ENCODE data around the gene SMCO4.

SMCO4 gene

DNA sequence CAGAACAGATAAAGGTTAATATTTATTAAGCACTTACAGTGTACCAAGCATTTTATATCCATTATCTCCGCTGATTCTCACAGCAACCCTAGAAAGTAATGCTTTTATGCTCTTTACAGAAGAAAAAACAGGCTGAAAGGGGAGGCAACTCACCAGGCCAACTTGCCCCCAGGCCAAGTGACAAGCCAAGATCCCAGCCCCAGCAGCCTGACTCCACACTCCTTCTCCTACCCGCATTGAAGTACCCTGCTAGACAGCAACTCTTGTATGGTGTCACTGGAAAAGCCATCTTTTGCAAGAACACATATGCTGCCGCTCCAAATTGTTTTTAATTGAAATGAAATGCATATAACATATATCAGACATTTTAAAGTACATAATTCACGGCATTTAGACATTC is 25.6 kb downstream of the SMCO4 start:
- H3K27me3 ChIP-seq (ENCODE audit: control insufficient read depth in 1 of 2, insufficient read depth in 2 of 2, low read length in 2 of 2), result no peaks in the 10 kb centered on the region
- no peak overlapping the region for H3K27ac ChIP-seq (ENCODE audit: low read length)
- H3K4me1 ChIP-seq (ENCODE audit: control insufficient read depth, insufficient read depth, low read length), result no peaks in the 10 kb centered on the region
- H3K9me3 ChIP-seq (ENCODE audit: control insufficient read depth in 2 of 2, low read length in 2 of 2), result no peaks in the 10 kb centered on the region
- no peaks in the 10 kb centered on the region for H3K36me3 ChIP-seq (ENCODE audit: control insufficient read depth in 2 of 2, insufficient read depth in 2 of 2, low read length in 2 of 2)
- H3K4me3 ChIP-seq (ENCODE audit: low read length in 2 of 2), result no peak overlapping the region
- H3K9ac ChIP-seq (ENCODE audit: low read length in 2 of 2), result no peak overlapping the region

DNA sequence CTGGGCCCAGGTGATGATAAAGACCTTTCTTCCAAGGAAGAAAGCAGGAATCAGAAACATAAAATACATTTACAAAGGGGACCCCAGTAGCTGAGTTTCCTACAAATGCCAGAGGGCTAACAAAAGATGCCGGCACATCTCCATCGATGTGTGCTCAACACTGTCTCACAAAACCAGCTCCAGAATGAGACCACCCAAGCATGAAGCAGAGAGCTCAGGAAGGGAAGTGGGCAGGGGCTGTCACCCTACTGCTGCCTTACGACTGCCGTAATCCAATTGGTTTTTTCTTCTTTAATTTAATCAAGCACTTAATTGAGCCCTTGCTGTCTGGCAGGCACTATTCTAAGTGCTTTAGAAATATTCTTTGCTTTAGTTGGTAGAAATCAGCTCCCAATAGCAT is 26.1 kb downstream of the SMCO4 start:
- no peaks in the 10 kb centered on the region for H3K36me3 ChIP-seq (ENCODE audit: control insufficient read depth in 2 of 2, insufficient read depth in 2 of 2, low read length in 2 of 2)
- no peak overlapping the region for H3K9ac ChIP-seq (ENCODE audit: low read length in 2 of 2)
- no peaks in the 10 kb centered on the region for H3K27me3 ChIP-seq (ENCODE audit: control insufficient read depth in 1 of 2, insufficient read depth in 2 of 2, low read length in 2 of 2)
- H3K4me1 ChIP-seq (ENCODE audit: control insufficient read depth, insufficient read depth, low read length), result no peaks in the 10 kb centered on the region
- H3K9me3 ChIP-seq (ENCODE audit: control insufficient read depth in 2 of 2, low read length in 2 of 2), result no peaks in the 10 kb centered on the region
- no peak overlapping the region for H3K4me3 ChIP-seq (ENCODE audit: low read length in 2 of 2)
- no peak overlapping the region for H3K27ac ChIP-seq (ENCODE audit: low read length)

DNA sequence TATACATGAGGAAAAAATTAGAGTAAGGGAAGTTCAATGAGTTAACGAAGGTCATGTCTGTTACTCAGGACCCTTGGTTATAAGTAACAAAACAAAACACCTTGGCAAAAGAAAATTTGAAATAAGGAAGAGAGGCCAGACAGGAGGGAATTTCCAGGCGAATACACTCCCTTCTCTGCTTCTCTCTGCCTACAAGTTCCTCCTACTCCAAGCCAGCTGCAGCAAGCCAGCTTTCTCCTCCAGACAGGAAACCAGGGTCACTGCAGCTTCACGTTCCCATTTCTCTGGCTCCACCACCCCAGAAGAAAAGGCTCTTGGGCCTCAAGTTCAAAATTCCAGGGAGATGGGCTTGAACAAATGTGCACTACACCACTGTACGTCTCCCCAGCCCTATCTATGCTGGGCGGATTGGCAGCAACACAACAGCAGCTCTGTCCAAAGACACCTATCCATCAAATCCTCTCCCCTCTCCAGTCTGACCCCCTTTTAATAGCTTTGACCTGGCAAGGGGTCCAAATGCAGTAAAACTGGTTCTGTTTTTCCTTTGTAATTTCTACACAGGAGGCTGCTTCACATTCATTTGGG is 27.7 kb downstream of the SMCO4 start:
- no peak overlapping the region for H3K27ac ChIP-seq (ENCODE audit: low read length)
- no peaks in the 10 kb centered on the region for H3K27me3 ChIP-seq (ENCODE audit: control insufficient read depth in 1 of 2, insufficient read depth in 2 of 2, low read length in 2 of 2)
- no peaks in the 10 kb centered on the region for H3K4me1 ChIP-seq (ENCODE audit: control insufficient read depth, insufficient read depth, low read length)
- no peaks in the 10 kb centered on the region for H3K36me3 ChIP-seq (ENCODE audit: control insufficient read depth in 2 of 2, insufficient read depth in 2 of 2, low read length in 2 of 2)
- no peaks in the 10 kb centered on the region for H3K9me3 ChIP-seq (ENCODE audit: control insufficient read depth in 2 of 2, low read length in 2 of 2)
- H3K9ac ChIP-seq (ENCODE audit: low read length in 2 of 2), result no peak overlapping the region
- no peak overlapping the region for H3K4me3 ChIP-seq (ENCODE audit: low read length in 2 of 2)

DNA sequence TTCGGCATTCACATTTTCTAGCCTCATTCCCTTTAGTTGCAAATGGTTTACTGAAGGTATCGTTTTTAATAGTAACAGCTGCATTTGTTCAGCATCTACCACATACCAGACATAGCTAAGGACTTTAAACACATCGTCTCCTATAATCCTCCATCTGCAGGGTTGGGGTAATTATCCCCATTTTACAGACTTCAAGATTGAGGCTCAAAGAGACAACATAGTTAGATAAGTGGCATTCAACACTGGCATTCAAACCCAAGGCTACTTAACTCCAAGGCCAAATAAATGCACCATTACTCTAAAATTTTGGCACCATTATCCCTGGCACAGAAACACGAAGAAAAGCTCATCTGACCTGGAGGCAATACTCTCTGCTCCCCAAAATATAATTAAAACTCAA is 28.5 kb downstream of the SMCO4 start:
- H3K4me3 ChIP-seq (ENCODE audit: low read length in 2 of 2), result no peak overlapping the region
- no peak overlapping the region for H3K27ac ChIP-seq (ENCODE audit: low read length)
- no peak overlapping the region for H3K9ac ChIP-seq (ENCODE audit: low read length in 2 of 2)
- H3K4me1 ChIP-seq (ENCODE audit: control insufficient read depth, insufficient read depth, low read length), result no peaks in the 10 kb centered on the region
- no peaks in the 10 kb centered on the region for H3K36me3 ChIP-seq (ENCODE audit: control insufficient read depth in 2 of 2, insufficient read depth in 2 of 2, low read length in 2 of 2)
- H3K27me3 ChIP-seq (ENCODE audit: control insufficient read depth in 1 of 2, insufficient read depth in 2 of 2, low read length in 2 of 2), result no peaks in the 10 kb centered on the region
- H3K9me3 ChIP-seq (ENCODE audit: control insufficient read depth in 2 of 2, low read length in 2 of 2), result no peaks in the 10 kb centered on the region

DNA sequence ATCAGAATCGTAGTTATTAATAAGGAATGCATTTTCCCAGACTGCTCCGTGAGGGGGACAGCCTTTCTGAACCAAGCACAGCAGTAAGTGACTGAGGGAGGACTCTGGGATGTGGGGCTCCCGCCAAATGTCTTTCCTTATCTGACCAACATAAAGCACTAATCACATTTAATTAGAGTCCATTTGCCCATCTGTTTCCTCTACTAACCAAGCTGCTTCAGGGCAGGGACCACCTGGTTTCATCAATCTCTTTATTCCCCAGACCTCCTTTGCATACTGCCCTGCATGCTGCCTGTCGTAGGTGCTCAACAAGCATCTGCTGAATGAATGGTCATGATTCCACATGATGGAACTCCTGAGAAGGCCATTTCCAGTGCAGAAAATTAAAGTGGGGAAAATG is 29.4 kb downstream of the SMCO4 start:
- no peaks in the 10 kb centered on the region for H3K4me1 ChIP-seq (ENCODE audit: control insufficient read depth, insufficient read depth, low read length)
- no peak overlapping the region for H3K27ac ChIP-seq (ENCODE audit: low read length)
- H3K9ac ChIP-seq (ENCODE audit: low read length in 2 of 2), result no peak overlapping the region
- H3K9me3 ChIP-seq (ENCODE audit: control insufficient read depth in 2 of 2, low read length in 2 of 2), result no peaks in the 10 kb centered on the region
- no peaks in the 10 kb centered on the region for H3K36me3 ChIP-seq (ENCODE audit: control insufficient read depth in 2 of 2, insufficient read depth in 2 of 2, low read length in 2 of 2)
- no peaks in the 10 kb centered on the region for H3K27me3 ChIP-seq (ENCODE audit: control insufficient read depth in 1 of 2, insufficient read depth in 2 of 2, low read length in 2 of 2)
- no peak overlapping the region for H3K4me3 ChIP-seq (ENCODE audit: low read length in 2 of 2)

DNA sequence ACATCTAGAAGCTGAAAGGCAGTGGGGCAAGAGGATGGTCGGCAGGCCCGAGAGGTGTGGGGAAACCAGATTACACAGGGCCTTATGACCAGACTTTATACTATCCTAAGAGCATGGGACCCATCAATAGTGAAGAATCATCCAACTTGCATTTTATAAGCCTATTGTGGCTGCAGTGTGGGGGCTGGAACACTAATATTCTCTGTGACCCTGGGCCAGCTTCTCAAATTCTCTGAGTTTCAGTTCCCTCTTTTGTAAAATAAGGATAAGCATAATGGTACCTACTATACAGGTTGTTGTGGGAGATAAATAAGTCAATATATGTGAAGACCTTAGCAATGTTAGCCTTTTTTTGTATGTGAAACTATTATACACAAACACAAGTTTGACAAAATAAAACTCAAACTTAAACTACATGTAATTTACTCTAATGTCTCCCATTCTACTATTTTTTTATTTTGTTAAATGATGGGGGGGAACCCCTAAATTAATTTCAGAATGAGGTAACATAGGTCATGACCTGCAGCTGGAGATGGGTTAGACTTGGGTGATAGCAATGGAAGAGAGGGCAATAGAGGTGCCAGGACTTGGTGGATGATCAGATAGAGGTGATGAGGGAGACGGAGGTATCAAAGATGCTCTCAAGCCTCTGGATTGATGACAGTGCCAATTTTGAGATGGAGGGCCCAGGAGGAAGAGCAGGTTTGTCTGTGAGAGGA is 30.1 kb downstream of the SMCO4 start:
- H3K4me3 ChIP-seq (ENCODE audit: low read length in 2 of 2), result no peak overlapping the region
- H3K9ac ChIP-seq (ENCODE audit: low read length in 2 of 2), result no peak overlapping the region
- H3K27ac ChIP-seq (ENCODE audit: low read length), result no peak overlapping the region
- H3K4me1 ChIP-seq (ENCODE audit: control insufficient read depth, insufficient read depth, low read length), result no peaks in the 10 kb centered on the region
- no peaks in the 10 kb centered on the region for H3K36me3 ChIP-seq (ENCODE audit: control insufficient read depth in 2 of 2, insufficient read depth in 2 of 2, low read length in 2 of 2)
- H3K9me3 ChIP-seq (ENCODE audit: control insufficient read depth in 2 of 2, low read length in 2 of 2), result no peaks in the 10 kb centered on the region
- H3K27me3 ChIP-seq (ENCODE audit: control insufficient read depth in 1 of 2, insufficient read depth in 2 of 2, low read length in 2 of 2), result no peaks in the 10 kb centered on the region

DNA sequence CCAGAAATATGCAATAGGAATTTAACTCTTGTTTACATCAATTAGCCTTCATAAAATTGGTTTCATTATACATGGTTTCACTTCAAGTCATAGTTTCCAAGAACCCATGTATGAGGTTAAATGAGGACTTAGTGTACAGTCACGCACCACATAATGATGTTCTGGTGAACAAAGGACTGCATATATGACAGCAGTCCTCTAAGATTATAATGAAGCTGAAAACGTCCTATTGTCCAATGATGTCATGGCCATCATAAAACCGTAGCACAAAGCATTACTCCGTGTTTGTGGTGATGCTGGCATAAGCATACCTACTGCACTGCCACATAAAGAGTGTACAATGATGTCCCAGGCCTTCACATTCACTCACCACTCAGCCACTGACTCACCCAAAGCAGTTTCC is 31.1 kb downstream of the SMCO4 start:
- no peaks in the 10 kb centered on the region for H3K4me1 ChIP-seq (ENCODE audit: control insufficient read depth, insufficient read depth, low read length)
- no peak overlapping the region for H3K9ac ChIP-seq (ENCODE audit: low read length in 2 of 2)
- H3K27ac ChIP-seq (ENCODE audit: low read length), result no peak overlapping the region
- no peaks in the 10 kb centered on the region for H3K36me3 ChIP-seq (ENCODE audit: control insufficient read depth in 2 of 2, insufficient read depth in 2 of 2, low read length in 2 of 2)
- H3K27me3 ChIP-seq (ENCODE audit: control insufficient read depth in 1 of 2, insufficient read depth in 2 of 2, low read length in 2 of 2), result no peaks in the 10 kb centered on the region
- H3K4me3 ChIP-seq (ENCODE audit: low read length in 2 of 2), result no peak overlapping the region
- no peaks in the 10 kb centered on the region for H3K9me3 ChIP-seq (ENCODE audit: control insufficient read depth in 2 of 2, low read length in 2 of 2)

DNA sequence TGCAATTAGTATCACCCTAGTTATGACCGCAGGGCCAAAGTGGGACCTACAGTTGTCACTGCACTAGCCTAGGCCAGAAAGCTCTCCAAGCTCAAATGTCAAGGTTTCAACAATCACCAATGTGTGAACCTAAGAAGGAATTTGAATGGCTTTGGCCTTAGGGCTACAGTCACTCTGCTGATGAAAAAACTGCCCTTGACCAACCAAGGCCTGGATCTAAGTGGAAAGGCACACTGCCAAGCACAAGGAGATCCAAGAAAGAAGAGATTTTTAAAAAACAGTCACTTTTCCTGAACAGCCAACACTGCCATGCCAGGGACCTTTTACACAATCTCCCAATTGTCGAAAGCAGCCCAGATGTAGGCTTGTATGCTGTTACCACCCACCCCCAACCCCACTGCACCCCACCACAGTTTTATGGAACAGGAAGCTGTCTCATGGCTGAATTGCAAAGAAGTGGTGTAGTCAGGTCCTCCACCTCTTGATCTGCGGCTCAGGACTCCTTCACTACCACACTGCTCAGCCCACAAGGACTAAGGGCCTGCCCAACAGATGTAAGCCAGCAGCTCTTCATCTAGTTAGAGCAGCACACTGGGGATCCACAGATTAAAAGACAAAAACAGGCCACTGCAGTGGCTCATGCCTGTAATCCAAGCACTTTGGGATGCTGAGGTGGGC is 32.9 kb downstream of the SMCO4 start:
- no peaks in the 10 kb centered on the region for H3K9me3 ChIP-seq (ENCODE audit: control insufficient read depth in 2 of 2, low read length in 2 of 2)
- no peak overlapping the region for H3K4me3 ChIP-seq (ENCODE audit: low read length in 2 of 2)
- H3K4me1 ChIP-seq (ENCODE audit: control insufficient read depth, insufficient read depth, low read length), result no peaks in the 10 kb centered on the region
- H3K27ac ChIP-seq (ENCODE audit: low read length), result no peak overlapping the region
- H3K9ac ChIP-seq (ENCODE audit: low read length in 2 of 2), result no peak overlapping the region
- no peaks in the 10 kb centered on the region for H3K36me3 ChIP-seq (ENCODE audit: control insufficient read depth in 2 of 2, insufficient read depth in 2 of 2, low read length in 2 of 2)
- H3K27me3 ChIP-seq (ENCODE audit: control insufficient read depth in 1 of 2, insufficient read depth in 2 of 2, low read length in 2 of 2), result no peaks in the 10 kb centered on the region

DNA sequence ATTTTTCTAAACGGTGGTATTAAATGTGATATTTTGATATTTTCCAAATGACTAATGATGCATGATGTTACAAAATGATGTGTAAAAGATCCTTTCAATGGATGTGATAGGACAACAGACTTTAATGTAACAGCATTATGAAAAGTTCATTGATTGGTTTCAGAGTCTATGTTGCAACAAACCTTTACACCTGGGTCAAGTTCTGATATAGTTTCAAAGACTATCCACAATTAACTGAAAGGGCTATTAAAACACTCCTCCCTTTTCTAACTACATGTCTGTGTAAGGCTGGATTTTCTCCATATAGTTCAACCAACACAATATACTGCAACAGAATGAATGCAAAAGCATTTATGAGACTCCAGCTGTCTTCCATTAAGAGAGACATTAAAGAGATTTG is 35.7 kb downstream of the SMCO4 start:
- H3K9ac ChIP-seq (ENCODE audit: low read length in 2 of 2), result no peak overlapping the region
- H3K4me3 ChIP-seq (ENCODE audit: low read length in 2 of 2), result no peak overlapping the region
- no peaks in the 10 kb centered on the region for H3K27me3 ChIP-seq (ENCODE audit: control insufficient read depth in 1 of 2, insufficient read depth in 2 of 2, low read length in 2 of 2)
- H3K9me3 ChIP-seq (ENCODE audit: control insufficient read depth in 2 of 2, low read length in 2 of 2), result no peaks in the 10 kb centered on the region
- H3K27ac ChIP-seq (ENCODE audit: low read length), result no peak overlapping the region
- H3K4me1 ChIP-seq (ENCODE audit: control insufficient read depth, insufficient read depth, low read length), result no peaks in the 10 kb centered on the region
- peaks cover 2 to 6% of the 10 kb centered on the region in 2 donors for H3K36me3 ChIP-seq (ENCODE audit: control insufficient read depth in 2 of 2, insufficient read depth in 2 of 2, low read length in 2 of 2)

DNA sequence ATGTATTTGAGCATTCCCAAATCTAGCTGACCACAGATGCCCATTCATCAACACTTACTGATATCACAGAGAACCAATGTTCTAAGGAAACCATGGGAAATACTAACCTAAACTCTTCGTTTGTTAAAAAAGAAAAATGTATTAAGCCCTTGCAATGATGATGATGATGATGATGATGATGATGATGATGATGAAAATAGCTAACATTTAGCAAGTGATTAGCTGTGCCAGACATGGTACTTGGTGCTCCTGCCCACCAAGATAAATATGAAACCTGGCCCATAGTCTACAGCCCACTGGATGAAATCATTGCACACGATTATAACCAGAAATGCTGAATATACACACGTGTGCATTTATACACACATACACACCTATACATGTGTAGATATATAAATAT is 37.5 kb downstream of the SMCO4 start:
- H3K27me3 ChIP-seq (ENCODE audit: control insufficient read depth in 1 of 2, insufficient read depth in 2 of 2, low read length in 2 of 2), result no peaks in the 10 kb centered on the region
- no peaks in the 10 kb centered on the region for H3K4me1 ChIP-seq (ENCODE audit: control insufficient read depth, insufficient read depth, low read length)
- H3K4me3 ChIP-seq (ENCODE audit: low read length in 2 of 2), result no peak overlapping the region
- H3K36me3 ChIP-seq (ENCODE audit: control insufficient read depth in 2 of 2, insufficient read depth in 2 of 2, low read length in 2 of 2), result peaks cover 2 to 6% of the 10 kb centered on the region in 2 donors
- H3K9me3 ChIP-seq (ENCODE audit: control insufficient read depth in 2 of 2, low read length in 2 of 2), result no peaks in the 10 kb centered on the region
- H3K27ac ChIP-seq (ENCODE audit: low read length), result no peak overlapping the region
- no peak overlapping the region for H3K9ac ChIP-seq (ENCODE audit: low read length in 2 of 2)
